ENCODE results near the gene CDK2AP2. TPM values are rescaled to one million over a fixed set of nuclear protein-coding genes. Genes with fewer than 3 reads are reported as not detected.
"Not testable (repeated sequence)": the region's sequence is repeated elsewhere in the genome, so short reads cannot be mapped to it uniquely, and the experiment has no call there.

Gene CDK2AP2, protein sequence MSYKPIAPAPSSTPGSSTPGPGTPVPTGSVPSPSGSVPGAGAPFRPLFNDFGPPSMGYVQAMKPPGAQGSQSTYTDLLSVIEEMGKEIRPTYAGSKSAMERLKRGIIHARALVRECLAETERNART
- polyA plus RNA-seq (2013, experiment 1 of 2), result 36.9 TPM
- polyA plus RNA-seq (2013, experiment 2 of 2), result 40.3 TPM

- WGBS, result under 1% methylated on average over 57 of the region's 57 CpGs
- Histone ChIP-seq H3K27me3 (ENCODE audit: insufficient read depth, low read length) (peaks cover 10% of the 10 kb centered on the region), H3K9me3 (ENCODE audit: insufficient read depth, low read depth, low read length) (no peaks in the 10 kb centered on the region), H3K4me1 (ENCODE audit: insufficient read depth, low read length) (peaks cover 9% of the 10 kb centered on the region), H3K9ac (ENCODE audit: low read depth, low read length) (peak within 1 kb of the TSS; percentile 83), H3K36me3 (ENCODE audit: insufficient read depth, low read length) (no peaks in the 10 kb centered on the region), H3K27ac (ENCODE audit: low read depth, low read length) (peak within 1 kb of the TSS; percentile 93), H3K4me3 (ENCODE audit: low read length) (peak within 1 kb of the TSS; percentile 84)
Observed at GRCh38 chr11:67507864-67508485, at the start of gene CDK2AP2. CDK2AP2 (minus strand) TSS chr11:67508162; CDS start chr11:67508082, 80 bp downstream.

DNA sequence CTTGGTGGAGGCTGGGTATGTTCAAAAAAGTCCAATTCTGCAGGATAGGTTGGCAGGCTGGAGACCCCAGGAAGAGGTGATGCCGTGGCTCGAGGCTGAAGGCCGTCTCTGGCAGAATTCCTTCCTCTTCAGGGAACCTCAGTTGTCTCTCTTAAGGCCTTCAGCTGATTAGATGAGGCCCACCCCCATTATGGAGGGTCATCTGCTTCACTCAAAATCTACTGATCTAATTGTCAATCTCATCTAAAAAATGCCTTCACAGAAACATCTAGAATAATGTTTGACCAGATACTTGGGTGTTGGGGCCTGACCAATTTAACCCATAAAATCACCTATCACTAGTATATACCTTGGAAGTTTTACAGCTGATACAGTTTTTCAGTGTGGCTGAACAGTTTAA lies 48.3 kb upstream of the CDK2AP2 start:
- WGBS, result 90% methylated on average over 3 of the region's 3 CpGs
- H3K9ac ChIP-seq (ENCODE audit: low read depth, low read length), result no peak overlapping the region
- H3K27ac ChIP-seq (ENCODE audit: low read depth, low read length), result no peak overlapping the region
- H3K27me3 ChIP-seq (ENCODE audit: insufficient read depth, low read length), result no peaks in the 10 kb centered on the region
- no peaks in the 10 kb centered on the region for H3K36me3 ChIP-seq (ENCODE audit: insufficient read depth, low read length)
- H3K4me3 ChIP-seq (ENCODE audit: low read length), result no peak overlapping the region
- 0 out of 2 replicates have a peak, but pooled peaks cover 5% of the 10 kb centered on the region for H3K9me3 ChIP-seq (ENCODE audit: insufficient read depth, low read depth, low read length)
- no peaks in the 10 kb centered on the region for H3K4me1 ChIP-seq (ENCODE audit: insufficient read depth, low read length)

DNA sequence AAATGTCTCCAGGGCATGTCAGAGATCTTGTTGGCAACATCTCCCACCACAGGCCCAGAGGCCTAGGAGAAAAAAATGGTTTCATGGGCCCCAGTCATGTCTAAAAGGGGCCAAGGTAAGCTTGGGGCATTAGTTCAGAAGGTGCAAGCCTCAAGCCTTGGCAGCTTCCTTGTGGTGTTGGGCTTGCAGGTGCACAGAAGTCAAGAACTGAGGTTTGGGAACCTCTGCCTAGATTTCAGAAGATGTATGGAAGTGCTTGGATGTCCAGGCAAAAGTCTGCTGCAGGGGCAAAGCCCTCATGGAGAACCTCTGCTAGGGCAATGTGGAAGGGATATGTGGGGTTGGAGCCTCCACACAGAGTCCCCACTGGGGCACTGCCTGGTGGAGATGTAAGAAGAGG lies 43.7 kb upstream of the CDK2AP2 start:
- not testable (repeated sequence) for H3K27me3 ChIP-seq (ENCODE audit: insufficient read depth, low read length); H3K36me3 ChIP-seq (ENCODE audit: insufficient read depth, low read length); H3K9me3 ChIP-seq (ENCODE audit: insufficient read depth, low read depth, low read length); H3K4me3 ChIP-seq (ENCODE audit: low read length); H3K9ac ChIP-seq (ENCODE audit: low read depth, low read length); H3K27ac ChIP-seq (ENCODE audit: low read depth, low read length); H3K4me1 ChIP-seq (ENCODE audit: insufficient read depth, low read length)

GRCh38 chr11:67551127-67551526 lies 43.2 kb upstream of the CDK2AP2 start:
- Histone ChIP-seq H3K36me3 (ENCODE audit: insufficient read depth, low read length) (no peaks in the 10 kb centered on the region), H3K4me1 (ENCODE audit: insufficient read depth, low read length) (no peaks in the 10 kb centered on the region), H3K4me3 (ENCODE audit: low read length) (no peak overlapping the region), H3K27me3 (ENCODE audit: insufficient read depth, low read length) (peaks cover 2% of the 10 kb centered on the region; the same call in 1 of the 2 replicates), H3K9me3 (ENCODE audit: insufficient read depth, low read depth, low read length) (0 out of 2 replicates have a peak, but pooled peaks cover 8% of the 10 kb centered on the region), H3K9ac (ENCODE audit: low read depth, low read length) (no peak overlapping the region), H3K27ac (ENCODE audit: low read depth, low read length) (no peak overlapping the region)

GRCh38 chr11:67548555-67549110 lies 40.7 kb upstream of the CDK2AP2 start:
- H3K4me1 ChIP-seq (ENCODE audit: insufficient read depth, low read length), result no peaks in the 10 kb centered on the region
- H3K9ac ChIP-seq (ENCODE audit: low read depth, low read length), result no peak overlapping the region
- peaks cover 2% of the 10 kb centered on the region; the same call in 1 of the 2 replicates for H3K27me3 ChIP-seq (ENCODE audit: insufficient read depth, low read length)
- no peak overlapping the region for H3K27ac ChIP-seq (ENCODE audit: low read depth, low read length)
- H3K4me3 ChIP-seq (ENCODE audit: low read length), result no peak overlapping the region
- H3K9me3 ChIP-seq (ENCODE audit: insufficient read depth, low read depth, low read length), result 0 out of 2 replicates have a peak, but pooled peaks cover 8% of the 10 kb centered on the region
- 94% methylated on average over 9 of the region's 9 CpGs for WGBS
- no peaks in the 10 kb centered on the region for H3K36me3 ChIP-seq (ENCODE audit: insufficient read depth, low read length)

GRCh38 chr11:67548112-67548511 lies 40.1 kb upstream of the CDK2AP2 start:
- not testable (repeated sequence) for H3K9me3 ChIP-seq (ENCODE audit: insufficient read depth, low read depth, low read length); H3K36me3 ChIP-seq (ENCODE audit: insufficient read depth, low read length); H3K27me3 ChIP-seq (ENCODE audit: insufficient read depth, low read length); H3K9ac ChIP-seq (ENCODE audit: low read depth, low read length); H3K27ac ChIP-seq (ENCODE audit: low read depth, low read length); H3K4me3 ChIP-seq (ENCODE audit: low read length); H3K4me1 ChIP-seq (ENCODE audit: insufficient read depth, low read length)
- 98% methylated on average over 3 of the region's 4 CpGs for WGBS

DNA sequence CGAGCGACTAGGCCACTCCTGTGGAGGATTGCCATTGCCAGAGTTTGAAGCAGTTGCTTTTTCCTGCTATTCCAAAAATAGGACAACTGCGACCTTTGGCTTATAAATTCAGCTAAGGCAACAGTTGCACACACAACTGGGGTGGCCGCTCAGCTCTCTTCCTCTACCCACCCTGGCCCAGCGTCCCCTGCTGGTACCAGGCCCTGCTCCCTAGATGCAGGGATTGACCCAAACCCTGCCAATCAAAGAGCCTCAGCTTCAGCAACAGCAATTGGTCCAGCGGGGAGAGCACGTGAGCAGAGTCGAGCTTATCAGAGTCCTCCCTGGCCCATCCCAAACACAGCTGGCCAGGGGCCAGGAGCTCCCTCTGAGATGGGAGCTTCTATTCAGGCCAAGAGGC lies 37.3 kb upstream of the CDK2AP2 start:
- H3K9ac ChIP-seq (ENCODE audit: low read depth, low read length), result no peak overlapping the region
- H3K36me3 ChIP-seq (ENCODE audit: insufficient read depth, low read length), result no peaks in the 10 kb centered on the region
- H3K27ac ChIP-seq (ENCODE audit: low read depth, low read length), result no peak overlapping the region
- WGBS, result 79% methylated on average over 8 of the region's 8 CpGs
- H3K27me3 ChIP-seq (ENCODE audit: insufficient read depth, low read length), result peaks cover 2% of the 10 kb centered on the region; the same call in 1 of the 2 replicates
- H3K9me3 ChIP-seq (ENCODE audit: insufficient read depth, low read depth, low read length), result no peaks in the 10 kb centered on the region
- no peak overlapping the region for H3K4me3 ChIP-seq (ENCODE audit: low read length)
- H3K4me1 ChIP-seq (ENCODE audit: insufficient read depth, low read length), result peaks cover 6% of the 10 kb centered on the region; the same call in 1 of the 2 replicates

DNA sequence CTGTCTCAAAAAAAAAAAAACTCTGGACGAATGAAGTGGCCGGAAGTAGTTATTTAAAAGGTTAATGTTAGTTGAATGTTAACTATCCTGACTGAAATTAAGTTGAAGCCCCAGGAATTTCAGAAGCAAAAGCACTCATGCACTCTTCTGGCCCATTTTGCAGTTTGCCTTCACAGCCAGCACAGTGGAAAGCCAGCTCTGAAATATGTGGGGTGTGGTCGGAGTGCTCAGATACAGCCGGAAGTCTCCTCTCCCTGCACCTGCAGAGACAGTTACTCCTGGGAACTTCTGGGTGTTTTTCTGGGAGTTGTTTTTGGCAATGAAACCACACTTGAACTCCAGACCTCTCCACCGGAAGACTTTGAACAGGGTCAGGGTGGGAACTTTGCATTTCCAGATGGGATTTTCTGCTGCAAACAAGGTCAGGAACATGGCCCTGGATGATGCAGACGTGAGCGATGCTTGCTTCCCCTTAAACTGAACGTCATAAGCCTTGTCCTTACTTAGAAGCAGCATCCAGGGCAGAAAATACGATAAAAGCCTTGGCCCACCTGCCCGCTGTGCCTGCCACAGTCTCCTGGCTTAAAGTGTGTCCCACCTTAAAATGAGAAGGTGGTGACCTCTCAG lies 36.8 kb upstream of the CDK2AP2 start:
- peaks cover 2% of the 10 kb centered on the region; the same call in 1 of the 2 replicates for H3K27me3 ChIP-seq (ENCODE audit: insufficient read depth, low read length)
- H3K4me1 ChIP-seq (ENCODE audit: insufficient read depth, low read length), result peaks cover 6% of the 10 kb centered on the region; the same call in 1 of the 2 replicates
- no peak overlapping the region for H3K27ac ChIP-seq (ENCODE audit: low read depth, low read length)
- no peaks in the 10 kb centered on the region for H3K9me3 ChIP-seq (ENCODE audit: insufficient read depth, low read depth, low read length)
- WGBS, result 89% methylated on average over 10 of the region's 10 CpGs
- no peak overlapping the region for H3K9ac ChIP-seq (ENCODE audit: low read depth, low read length)
- no peak overlapping the region for H3K4me3 ChIP-seq (ENCODE audit: low read length)
- H3K36me3 ChIP-seq (ENCODE audit: insufficient read depth, low read length), result no peaks in the 10 kb centered on the region

GRCh38 chr11:67543585-67543984 lies 35.6 kb upstream of the CDK2AP2 start:
- Histone ChIP-seq H3K36me3 (ENCODE audit: insufficient read depth, low read length) (no peaks in the 10 kb centered on the region), H3K9ac (ENCODE audit: low read depth, low read length) (no peak overlapping the region), H3K27ac (ENCODE audit: low read depth, low read length) (no peak overlapping the region), H3K27me3 (ENCODE audit: insufficient read depth, low read length) (peaks cover 2% of the 10 kb centered on the region; the same call in 1 of the 2 replicates), H3K4me1 (ENCODE audit: insufficient read depth, low read length) (peaks cover 6% of the 10 kb centered on the region; the same call in 1 of the 2 replicates), H3K4me3 (ENCODE audit: low read length) (no peak overlapping the region), H3K9me3 (ENCODE audit: insufficient read depth, low read depth, low read length) (no peaks in the 10 kb centered on the region)
- 91% methylated on average over 2 of the region's 2 CpGs for WGBS

DNA sequence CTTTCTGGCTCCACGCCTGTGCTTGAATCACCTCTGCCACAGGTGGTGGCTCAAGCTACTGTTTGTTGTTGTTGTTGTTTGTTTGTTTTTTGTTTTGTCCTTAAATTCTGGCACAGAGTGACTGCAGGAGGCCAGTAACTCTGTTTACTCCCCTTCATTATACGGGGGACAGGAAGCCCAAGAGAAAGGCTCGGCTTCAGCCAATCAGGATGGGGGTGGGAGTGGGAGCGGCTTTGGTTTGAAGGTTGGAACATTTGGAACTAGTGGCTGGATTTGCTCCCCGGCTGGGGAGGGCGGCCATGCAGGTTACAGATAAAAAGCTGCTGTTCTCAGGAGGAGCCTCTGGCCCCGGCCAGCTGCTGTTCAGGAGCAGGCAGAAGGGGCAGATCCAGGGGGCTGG lies 35.0 kb upstream of the CDK2AP2 start:
- H3K36me3 ChIP-seq (ENCODE audit: insufficient read depth, low read length), result no peaks in the 10 kb centered on the region
- H3K27me3 ChIP-seq (ENCODE audit: insufficient read depth, low read length), result peaks cover 2% of the 10 kb centered on the region; the same call in 1 of the 2 replicates
- no peak overlapping the region for H3K9ac ChIP-seq (ENCODE audit: low read depth, low read length)
- no peaks in the 10 kb centered on the region for H3K9me3 ChIP-seq (ENCODE audit: insufficient read depth, low read depth, low read length)
- H3K4me1 ChIP-seq (ENCODE audit: insufficient read depth, low read length), result peaks cover 6% of the 10 kb centered on the region; the same call in 1 of the 2 replicates
- WGBS, result 72% methylated on average over 6 of the region's 7 CpGs
- H3K27ac ChIP-seq (ENCODE audit: low read depth, low read length), result no peak overlapping the region
- H3K4me3 ChIP-seq (ENCODE audit: low read length), result no peak overlapping the region

DNA sequence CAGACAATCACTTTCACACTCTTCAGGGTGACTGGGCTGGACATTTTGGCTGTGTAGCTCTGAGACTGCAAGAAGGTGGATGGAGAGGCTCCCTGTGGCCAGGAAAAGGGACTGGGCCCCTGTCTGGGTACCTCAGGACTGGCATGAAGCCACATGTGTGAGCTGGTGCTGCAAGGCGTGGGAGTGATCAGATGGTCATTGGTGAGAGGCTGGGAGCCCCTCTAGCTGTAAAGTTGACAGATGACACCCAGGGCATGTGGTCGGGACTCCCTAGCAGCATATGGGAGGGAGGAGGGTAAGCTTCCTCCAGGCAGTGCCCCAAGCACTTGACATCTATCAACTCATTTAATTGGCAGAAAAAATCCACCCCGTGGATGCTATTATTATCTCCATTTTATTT lies 34.2 kb upstream of the CDK2AP2 start:
- no peak overlapping the region for H3K9ac ChIP-seq (ENCODE audit: low read depth, low read length)
- H3K4me3 ChIP-seq (ENCODE audit: low read length), result no peak overlapping the region
- H3K4me1 ChIP-seq (ENCODE audit: insufficient read depth, low read length), result peaks cover 6% of the 10 kb centered on the region; the same call in 1 of the 2 replicates
- H3K27me3 ChIP-seq (ENCODE audit: insufficient read depth, low read length), result peaks cover 2% of the 10 kb centered on the region; the same call in 1 of the 2 replicates
- H3K27ac ChIP-seq (ENCODE audit: low read depth, low read length), result no peak overlapping the region
- H3K9me3 ChIP-seq (ENCODE audit: insufficient read depth, low read depth, low read length), result no peaks in the 10 kb centered on the region
- 75% methylated on average over 2 of the region's 3 CpGs for WGBS
- no peaks in the 10 kb centered on the region for H3K36me3 ChIP-seq (ENCODE audit: insufficient read depth, low read length)

Data from HUES64 (cell line).